WTC11 (cell line): ENCODE data around the gene MAML2. TPM values are rescaled to one million over a fixed set of nuclear protein-coding genes. Genes with fewer than 3 reads are reported as not detected.

ENCODE experiments used
- ATAC-seq: fragments of 200-7000 bp; cut with Tn5 transposase; 2 replicates; pipeline ENCODE4 v1.10.0; 2021; ENCODE audit warnings: mild to moderate bottlenecking, moderate library complexity
- CTCF ChIA-PET: fragments of 300-600 bp; sonication (Branson Sonifier 250); formaldehyde crosslinking; loops from one replicate; lab custom pipeline; 2021; ENCODE audit warnings: antibody characterized with exemption; lab: Charles Lee
- POLR2A ChIA-PET: fragments of 350-600 bp; sonication (Branson Sonifier 250); formaldehyde crosslinking; loops from one replicate; lab custom pipeline; 2021; ENCODE audit warnings: antibody characterized with exemption; lab: Charles Lee
- DNase-seq: peaks from one replicate; pipeline ENCODE4 v3.0.0; 2021; ENCODE audit warnings: low spot score
- H3K27ac Mint-ChIP-seq: 2 replicates; pipeline ENCODE4 v1.8.0; 2021; ENCODE audit warnings: mixed read lengths
- H3K27me3 Mint-ChIP-seq: 2 replicates; pipeline ENCODE4 v1.8.0; 2021; ENCODE audit warnings: low read depth, mild to moderate bottlenecking, moderate library complexity, mixed read lengths
- H3K36me3 Mint-ChIP-seq: 2 replicates; pipeline ENCODE4 v1.8.0; 2021; ENCODE audit warnings: mixed read lengths
- H3K4me1 Mint-ChIP-seq: 2 replicates; pipeline ENCODE4 v1.8.0; 2022; ENCODE audit warnings: mixed read lengths
- H3K4me3 Mint-ChIP-seq: 2 replicates; pipeline ENCODE4 v1.8.0; 2021; ENCODE audit warnings: mild to moderate bottlenecking, moderate library complexity, mixed read lengths
- H3K9me3 Mint-ChIP-seq: 2 replicates; pipeline ENCODE4 v1.8.0; 2021; ENCODE audit warnings: mixed read lengths
- CREB1 ChIP-seq: sonication (generic); formaldehyde crosslinking; IDR thresholded peaks from 2 replicates; pipeline ENCODE4 v1.8.0; 2023; ENCODE audit warnings: mild to moderate bottlenecking, missing genetic modification reagents
- E2F4 ChIP-seq: sonication (generic); formaldehyde crosslinking; IDR thresholded peaks from 2 replicates; pipeline ENCODE4 v1.8.1; 2022; ENCODE audit warnings: low read depth, mild to moderate bottlenecking, moderate library complexity, missing genetic modification reagents, borderline replicate concordance
- ETV6 ChIP-seq: sonication (generic); formaldehyde crosslinking; IDR thresholded peaks from 2 replicates; pipeline ENCODE4 v1.8.1; 2022; ENCODE audit warnings: mild to moderate bottlenecking, missing genetic modification reagents
- FOXP1 ChIP-seq: sonication (generic); formaldehyde crosslinking; IDR thresholded peaks from 2 replicates; pipeline ENCODE4 v1.8.0; 2022; ENCODE audit warnings: missing genetic modification reagents, mild to moderate bottlenecking, moderate library complexity, borderline replicate concordance
- GABPB1 ChIP-seq: sonication (generic); formaldehyde crosslinking; IDR thresholded peaks from 2 replicates; pipeline ENCODE4 v1.8.1; 2023; ENCODE audit warnings: mild to moderate bottlenecking, missing genetic modification reagents
- HMGXB4 ChIP-seq: sonication (generic); formaldehyde crosslinking; IDR thresholded peaks from 2 replicates; pipeline ENCODE4 v1.8.1; 2023; ENCODE audit warnings: mild to moderate bottlenecking, moderate library complexity, missing genetic modification reagents
- JUN ChIP-seq: sonication (generic); formaldehyde crosslinking; IDR thresholded peaks from 2 replicates; pipeline ENCODE4 v1.8.0; 2023; ENCODE audit warnings: mild to moderate bottlenecking, missing genetic modification reagents
- NFATC4 ChIP-seq: fragments of 250-450 bp; sonication (Bioruptor Pico); IDR thresholded peaks from 2 replicates; pipeline ENCODE4 v1.9.0; 2021; ENCODE audit warnings: mild to moderate bottlenecking
- NFE2L1 ChIP-seq: sonication (generic); formaldehyde crosslinking; IDR thresholded peaks from 2 replicates; pipeline ENCODE4 v1.8.1; 2023; ENCODE audit warnings: missing genetic modification reagents
- PREB ChIP-seq: sonication (generic); formaldehyde crosslinking; IDR thresholded peaks from 2 replicates; pipeline ENCODE4 v1.8.1; 2022; ENCODE audit warnings: mild to moderate bottlenecking, missing genetic modification reagents, moderate library complexity, borderline replicate concordance
- PRRX2 ChIP-seq: fragments of 250-450 bp; sonication (Bioruptor Pico); IDR thresholded peaks from 2 replicates; pipeline ENCODE4 v1.8.0; 2021; ENCODE audit warnings: mild to moderate bottlenecking
- SMAD4 ChIP-seq: sonication (generic); formaldehyde crosslinking; IDR thresholded peaks from 2 replicates; pipeline ENCODE4 v1.8.0; 2022; ENCODE audit warnings: mild to moderate bottlenecking, missing genetic modification reagents
- SOX15 ChIP-seq: fragments of 250-450 bp; sonication (Bioruptor Pico); IDR thresholded peaks from 2 replicates; pipeline ENCODE4 v1.9.0; 2021; ENCODE audit warnings: mild to moderate bottlenecking
- ZNF219 ChIP-seq: sonication (generic); formaldehyde crosslinking; IDR thresholded peaks from 2 replicates; pipeline ENCODE4 v1.8.0; 2023; ENCODE audit warnings: missing genetic modification reagents, mild to moderate bottlenecking, borderline replicate concordance
- ZSCAN18 ChIP-seq: fragments of 250-450 bp; sonication (Bioruptor Pico); IDR thresholded peaks from 2 replicates; pipeline ENCODE4 v2.1.2; 2022; ENCODE audit warnings: mild to moderate bottlenecking, moderate library complexity
- total RNA-seq: library from RNA; stranded (reverse); gene quantifications from 3 replicates; pipeline ENCODE4 v1.2.3, GENCODE V29; 2021
- TF ChIP-seq, protein P1 (sequence below): sonication (generic); formaldehyde crosslinking; IDR thresholded peaks from 2 replicates; pipeline ENCODE4 v1.8.1; 2023; ENCODE audit warnings: mild to moderate bottlenecking, missing genetic modification reagents, moderate library complexity
- TF ChIP-seq, protein P2 (sequence below): fragments of 250-450 bp; sonication (Bioruptor Pico); IDR thresholded peaks from 2 replicates; pipeline ENCODE4 v1.9.0; 2021; ENCODE audit warnings: mild to moderate bottlenecking, borderline replicate concordance
- TF ChIP-seq, protein P3 (sequence below): sonication (generic); formaldehyde crosslinking; conservative IDR thresholded peaks from 2 replicates; pipeline ENCODE4 v1.8.1; 2022; ENCODE audit warnings: mild to moderate bottlenecking, missing genetic modification reagents

MAML2 gene
- total RNA-seq, 1 experiment from 2014 or later: 8.1 TPM

DNA sequence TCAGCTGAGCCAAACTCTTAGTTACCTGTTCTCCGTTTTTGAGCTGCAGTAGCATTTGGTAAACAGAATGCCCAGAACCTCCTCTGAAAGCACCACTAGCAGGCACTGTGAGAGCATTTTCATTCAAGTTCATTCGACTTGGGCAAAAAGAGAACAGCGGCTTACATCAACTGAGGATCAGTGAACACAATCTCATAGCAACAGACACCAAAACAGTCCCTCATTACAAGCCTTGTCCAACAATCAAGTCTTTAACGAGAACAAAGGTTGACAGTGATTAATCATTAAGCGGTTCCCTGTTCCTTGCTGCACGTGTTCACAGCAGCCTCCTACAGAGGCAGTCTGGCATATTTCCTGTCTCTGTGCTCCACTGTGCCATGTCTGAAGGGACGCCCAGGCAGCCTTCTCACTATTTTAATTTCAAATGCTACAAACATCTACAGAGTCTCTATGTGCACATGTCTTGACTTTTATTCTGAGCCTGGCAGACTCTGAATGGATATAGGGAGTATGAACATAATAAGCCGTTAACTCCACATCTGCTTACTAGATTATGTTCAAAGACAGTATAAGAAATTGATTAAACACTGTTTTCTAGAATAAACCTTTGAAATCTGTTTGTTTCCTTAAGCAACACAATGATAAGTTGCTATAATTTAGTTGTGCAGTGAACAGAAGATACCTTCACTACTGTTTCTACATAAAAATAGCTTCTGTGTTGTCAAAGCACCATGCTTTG, 330.7 kb downstream of the MAML2 start:
- Mint-ChIP-seq H3K4me1 (peaks cover 56% of the 10 kb centered on the region), H3K36me3 (no peaks in the 10 kb centered on the region), H3K27ac (no peak overlapping the region), H3K27me3 (no peaks in the 10 kb centered on the region), H3K9me3 (no peaks in the 10 kb centered on the region), H3K4me3 (no peak overlapping the region)
- CTCF ChIA-PET: interaction anchor here (1.0 to 1.6 kb wide), 3 partner anchors 17 to 331 kb away, joined by 3 to 6 read pairs (median 3); partner anchors contain the start of gene MAML2
- POLR2A ChIA-PET: no interaction called here
- TF ChIP-seq NFATC4 (no peak), GABPB1 (CRISPR knock-in tag) (0 out of 2 replicates have a peak, but pooled peaks have one; percentile 79)
- DNase-seq (no peak), ATAC-seq (peak; percentile 59)

GRCh38 chr11:96010683-96011082, 332.3 kb downstream of the MAML2 start:
- ChIA-PET POLR2A (no interaction called here), CTCF (no interaction called here)
- H3K36me3 Mint-ChIP-seq: no peaks in the 10 kb centered on the region
- H3K4me3 Mint-ChIP-seq: no peak overlapping the region
- peaks cover 51% of the 10 kb centered on the region for H3K4me1 Mint-ChIP-seq
- no peaks in the 10 kb centered on the region for H3K27me3 Mint-ChIP-seq
- no peak for DNase-seq
- no peak overlapping the region for H3K27ac Mint-ChIP-seq
- TF ChIP-seq ZNF219 (CRISPR knock-in tag) (no peak), ZSCAN18 (CRISPR knock-in tag) (no peak), SMAD4 (CRISPR knock-in tag) (no peak), HMGXB4 (no peak), SOX15 (CRISPR knock-in tag) (no peak), PRRX2 (CRISPR knock-in tag) (no peak), FOXP1 (CRISPR knock-in tag) (no peak)
- TF ChIP-seq, protein P1, sequence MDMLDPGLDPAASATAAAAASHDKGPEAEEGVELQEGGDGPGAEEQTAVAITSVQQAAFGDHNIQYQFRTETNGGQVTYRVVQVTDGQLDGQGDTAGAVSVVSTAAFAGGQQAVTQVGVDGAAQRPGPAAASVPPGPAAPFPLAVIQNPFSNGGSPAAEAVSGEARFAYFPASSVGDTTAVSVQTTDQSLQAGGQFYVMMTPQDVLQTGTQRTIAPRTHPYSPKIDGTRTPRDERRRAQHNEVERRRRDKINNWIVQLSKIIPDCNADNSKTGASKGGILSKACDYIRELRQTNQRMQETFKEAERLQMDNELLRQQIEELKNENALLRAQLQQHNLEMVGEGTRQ (CRISPR knock-in tag): no peak
- no peaks in the 10 kb centered on the region for H3K9me3 Mint-ChIP-seq
- ATAC-seq: no peak

GRCh38 chr11:96008161-96008720, 334.8 kb downstream of the MAML2 start:
- ATAC-seq (no peak), DNase-seq (no peak)
- Mint-ChIP-seq H3K27ac (no peak overlapping the region), H3K4me3 (no peak overlapping the region), H3K4me1 (peaks cover 35% of the 10 kb centered on the region), H3K36me3 (peaks cover 3% of the 10 kb centered on the region; the same call in 1 of the 2 replicates), H3K9me3 (peaks cover 9% of the 10 kb centered on the region), H3K27me3 (no peaks in the 10 kb centered on the region)
- ChIA-PET POLR2A (no interaction called here), CTCF (no interaction called here)
- TF ChIP-seq E2F4 (CRISPR knock-in tag) (no peak), FOXP1 (CRISPR knock-in tag) (no peak), PREB (no peak), ZSCAN18 (CRISPR knock-in tag) (no peak), JUN (CRISPR knock-in tag) (no peak), NFE2L1 (no peak), ETV6 (CRISPR knock-in tag) (no peak), CREB1 (CRISPR knock-in tag) (no peak)
- TF ChIP-seq, protein P2, sequence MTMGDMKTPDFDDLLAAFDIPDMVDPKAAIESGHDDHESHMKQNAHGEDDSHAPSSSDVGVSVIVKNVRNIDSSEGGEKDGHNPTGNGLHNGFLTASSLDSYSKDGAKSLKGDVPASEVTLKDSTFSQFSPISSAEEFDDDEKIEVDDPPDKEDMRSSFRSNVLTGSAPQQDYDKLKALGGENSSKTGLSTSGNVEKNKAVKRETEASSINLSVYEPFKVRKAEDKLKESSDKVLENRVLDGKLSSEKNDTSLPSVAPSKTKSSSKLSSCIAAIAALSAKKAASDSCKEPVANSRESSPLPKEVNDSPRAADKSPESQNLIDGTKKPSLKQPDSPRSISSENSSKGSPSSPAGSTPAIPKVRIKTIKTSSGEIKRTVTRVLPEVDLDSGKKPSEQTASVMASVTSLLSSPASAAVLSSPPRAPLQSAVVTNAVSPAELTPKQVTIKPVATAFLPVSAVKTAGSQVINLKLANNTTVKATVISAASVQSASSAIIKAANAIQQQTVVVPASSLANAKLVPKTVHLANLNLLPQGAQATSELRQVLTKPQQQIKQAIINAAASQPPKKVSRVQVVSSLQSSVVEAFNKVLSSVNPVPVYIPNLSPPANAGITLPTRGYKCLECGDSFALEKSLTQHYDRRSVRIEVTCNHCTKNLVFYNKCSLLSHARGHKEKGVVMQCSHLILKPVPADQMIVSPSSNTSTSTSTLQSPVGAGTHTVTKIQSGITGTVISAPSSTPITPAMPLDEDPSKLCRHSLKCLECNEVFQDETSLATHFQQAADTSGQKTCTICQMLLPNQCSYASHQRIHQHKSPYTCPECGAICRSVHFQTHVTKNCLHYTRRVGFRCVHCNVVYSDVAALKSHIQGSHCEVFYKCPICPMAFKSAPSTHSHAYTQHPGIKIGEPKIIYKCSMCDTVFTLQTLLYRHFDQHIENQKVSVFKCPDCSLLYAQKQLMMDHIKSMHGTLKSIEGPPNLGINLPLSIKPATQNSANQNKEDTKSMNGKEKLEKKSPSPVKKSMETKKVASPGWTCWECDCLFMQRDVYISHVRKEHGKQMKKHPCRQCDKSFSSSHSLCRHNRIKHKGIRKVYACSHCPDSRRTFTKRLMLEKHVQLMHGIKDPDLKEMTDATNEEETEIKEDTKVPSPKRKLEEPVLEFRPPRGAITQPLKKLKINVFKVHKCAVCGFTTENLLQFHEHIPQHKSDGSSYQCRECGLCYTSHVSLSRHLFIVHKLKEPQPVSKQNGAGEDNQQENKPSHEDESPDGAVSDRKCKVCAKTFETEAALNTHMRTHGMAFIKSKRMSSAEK (CRISPR knock-in tag): no peak
- TF ChIP-seq, protein P3, sequence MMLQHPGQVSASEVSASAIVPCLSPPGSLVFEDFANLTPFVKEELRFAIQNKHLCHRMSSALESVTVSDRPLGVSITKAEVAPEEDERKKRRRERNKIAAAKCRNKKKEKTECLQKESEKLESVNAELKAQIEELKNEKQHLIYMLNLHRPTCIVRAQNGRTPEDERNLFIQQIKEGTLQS (CRISPR knock-in tag): no peak
